ENCODE data around the gene NR5A1.

DNA sequence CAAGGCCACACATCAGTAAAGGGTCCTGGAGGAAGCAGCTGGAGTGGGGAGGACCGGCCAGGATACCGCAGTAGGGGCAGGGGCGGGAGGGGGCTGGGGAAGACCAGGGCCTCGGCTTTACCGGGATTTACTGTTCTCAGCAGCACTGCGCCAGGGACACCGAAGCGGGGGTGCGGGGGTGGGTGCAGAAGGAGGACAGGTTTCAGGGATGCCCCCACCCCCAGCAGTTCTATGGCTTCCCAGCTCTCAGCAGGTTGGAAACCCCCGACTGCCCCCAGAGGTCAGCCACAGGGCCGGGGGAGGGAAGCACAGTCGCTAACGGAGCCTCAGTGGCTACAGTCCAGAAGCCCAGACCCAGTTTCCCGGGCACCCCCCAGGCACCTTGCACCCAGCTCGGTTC is 21.3 kb downstream of the NR5A1 start:
- TF ChIP-seq, protein P1, sequence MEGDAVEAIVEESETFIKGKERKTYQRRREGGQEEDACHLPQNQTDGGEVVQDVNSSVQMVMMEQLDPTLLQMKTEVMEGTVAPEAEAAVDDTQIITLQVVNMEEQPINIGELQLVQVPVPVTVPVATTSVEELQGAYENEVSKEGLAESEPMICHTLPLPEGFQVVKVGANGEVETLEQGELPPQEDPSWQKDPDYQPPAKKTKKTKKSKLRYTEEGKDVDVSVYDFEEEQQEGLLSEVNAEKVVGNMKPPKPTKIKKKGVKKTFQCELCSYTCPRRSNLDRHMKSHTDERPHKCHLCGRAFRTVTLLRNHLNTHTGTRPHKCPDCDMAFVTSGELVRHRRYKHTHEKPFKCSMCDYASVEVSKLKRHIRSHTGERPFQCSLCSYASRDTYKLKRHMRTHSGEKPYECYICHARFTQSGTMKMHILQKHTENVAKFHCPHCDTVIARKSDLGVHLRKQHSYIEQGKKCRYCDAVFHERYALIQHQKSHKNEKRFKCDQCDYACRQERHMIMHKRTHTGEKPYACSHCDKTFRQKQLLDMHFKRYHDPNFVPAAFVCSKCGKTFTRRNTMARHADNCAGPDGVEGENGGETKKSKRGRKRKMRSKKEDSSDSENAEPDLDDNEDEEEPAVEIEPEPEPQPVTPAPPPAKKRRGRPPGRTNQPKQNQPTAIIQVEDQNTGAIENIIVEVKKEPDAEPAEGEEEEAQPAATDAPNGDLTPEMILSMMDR (IDR thresholded peaks at IDR 0.05; ENCODE audit: low read length): no peak
- TF ChIP-seq EZH2 (optimal IDR thresholded peaks at IDR 0.05; ENCODE audit: low read depth, low read length) (no peak), EZH2phosphoT487 (IDR thresholded peaks at IDR 0.05; ENCODE audit: low read length) (no peak)
